IPS-NIHi7 (cell line): ENCODE data around the gene EPHA10.

Experiments used
- DNase-seq: peaks from one replicate; pipeline ENCODE4 v3.0.0; 2012; ENCODE audit warnings: mixed read lengths; ENCODE audit errors: extremely low spot score

The EPHA10 gene

DNA sequence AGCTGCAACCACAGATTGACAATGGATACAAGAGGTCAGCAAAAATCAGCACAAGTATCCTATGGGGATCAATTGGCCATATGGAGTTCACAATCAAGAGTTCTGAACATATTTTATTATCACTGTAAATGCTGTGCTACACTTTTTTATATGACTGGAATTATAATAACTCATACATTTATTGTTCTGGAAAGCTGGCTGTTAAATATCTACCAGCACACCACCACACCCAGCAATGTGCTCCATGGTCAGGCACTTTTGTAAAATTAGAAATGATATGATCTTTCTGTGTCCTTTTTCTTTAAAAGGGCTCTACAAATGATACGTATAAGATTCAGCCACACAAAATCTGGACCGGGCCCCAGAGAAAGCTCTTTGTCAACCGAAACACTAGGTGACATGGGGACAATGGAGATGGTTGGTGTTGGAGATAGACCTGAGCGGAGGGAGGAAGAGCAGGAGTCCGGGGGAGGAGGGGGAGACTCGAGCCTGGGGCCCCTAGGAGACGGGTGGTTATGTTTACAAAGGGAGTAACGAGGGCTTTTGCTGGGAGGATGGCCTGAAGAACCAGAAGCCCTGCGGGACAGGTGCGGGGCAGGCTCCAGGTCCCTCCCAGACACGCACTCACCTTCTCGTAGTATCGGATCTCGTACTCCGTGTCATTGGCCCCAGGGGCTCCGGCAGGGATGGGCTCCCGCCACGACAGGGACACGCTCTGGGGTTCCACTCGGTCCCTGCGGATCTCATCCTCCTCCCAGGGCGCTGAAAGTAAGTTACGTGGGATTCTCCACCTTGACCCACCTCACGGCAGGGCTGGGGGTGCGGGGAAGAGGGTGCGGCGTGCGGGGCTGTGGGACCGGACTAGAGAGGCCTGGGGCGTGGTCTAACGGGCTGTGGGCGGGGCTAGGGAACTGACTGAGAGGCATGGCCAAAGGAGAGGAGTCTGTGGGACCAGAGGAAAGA lies 30.0 kb downstream of the EPHA10 start:
- peak; percentile 88 for DNase-seq

DNA sequence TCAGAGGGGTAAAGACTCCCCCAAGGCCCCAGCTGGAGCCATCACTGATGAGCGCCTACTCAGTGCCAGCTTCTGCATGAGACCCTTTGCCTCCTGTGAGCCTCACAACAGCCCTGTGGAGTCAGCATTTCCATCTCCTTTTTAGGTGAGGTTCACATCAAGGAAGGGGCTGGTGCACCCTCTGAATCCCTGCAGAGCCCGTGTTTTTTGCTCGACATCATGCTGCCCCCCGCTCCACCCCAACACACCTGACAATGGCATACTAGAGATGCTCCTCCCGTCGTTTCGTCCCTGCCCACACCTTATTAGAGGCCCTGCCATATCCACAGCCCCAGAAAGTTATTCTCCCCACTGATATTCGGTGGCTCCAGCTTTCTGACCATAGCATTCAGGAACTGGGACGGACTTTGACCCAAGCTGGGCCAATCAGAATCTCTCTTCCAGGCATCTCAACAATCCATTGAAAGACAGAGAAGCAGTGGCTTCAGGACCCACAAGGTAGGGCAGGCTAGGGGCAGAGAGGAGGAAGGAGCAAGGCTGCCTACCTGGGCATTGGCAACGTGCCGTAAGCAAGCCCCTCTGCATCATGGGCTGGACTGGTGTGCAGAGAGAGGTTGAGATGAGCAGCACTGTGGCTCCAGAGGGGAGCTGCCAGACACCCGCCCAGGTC lies 32.7 kb downstream of the EPHA10 start:
- DNase-seq: no peak

DNA sequence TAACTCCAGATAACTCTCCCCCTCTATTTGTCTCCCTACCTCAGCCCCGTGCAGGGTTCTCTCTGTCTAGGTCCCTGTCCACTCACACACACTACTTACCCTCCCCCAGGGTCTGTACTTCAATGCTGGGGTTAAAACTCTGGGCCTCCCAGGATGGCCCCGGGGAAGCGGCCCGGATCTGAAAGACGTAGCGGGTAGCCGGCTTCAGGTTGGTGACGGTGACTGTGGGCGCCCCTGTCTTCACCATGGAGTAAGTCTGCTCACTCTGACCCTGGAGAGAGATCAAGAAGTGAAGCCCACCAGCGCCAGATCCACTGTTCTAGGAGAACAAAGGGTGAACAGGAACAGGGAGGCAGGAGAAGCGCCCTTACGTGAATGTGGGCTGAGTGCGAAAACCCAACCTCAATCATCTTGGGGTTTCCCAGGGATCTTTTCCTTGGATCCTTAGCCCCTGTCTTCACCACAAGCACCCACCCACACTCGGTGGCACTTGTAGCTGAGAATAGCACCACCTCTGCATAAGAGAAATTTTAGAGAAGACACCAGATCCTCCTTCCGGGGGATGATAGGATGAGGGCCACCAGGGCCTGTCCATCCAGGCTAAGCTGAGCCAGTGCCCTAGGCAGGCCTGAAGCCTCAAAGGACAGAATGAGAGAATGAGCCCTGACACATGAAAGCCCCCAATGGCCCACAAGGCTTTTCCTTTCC lies 33.5 kb downstream of the EPHA10 start:
- DNase-seq: no peak

DNA sequence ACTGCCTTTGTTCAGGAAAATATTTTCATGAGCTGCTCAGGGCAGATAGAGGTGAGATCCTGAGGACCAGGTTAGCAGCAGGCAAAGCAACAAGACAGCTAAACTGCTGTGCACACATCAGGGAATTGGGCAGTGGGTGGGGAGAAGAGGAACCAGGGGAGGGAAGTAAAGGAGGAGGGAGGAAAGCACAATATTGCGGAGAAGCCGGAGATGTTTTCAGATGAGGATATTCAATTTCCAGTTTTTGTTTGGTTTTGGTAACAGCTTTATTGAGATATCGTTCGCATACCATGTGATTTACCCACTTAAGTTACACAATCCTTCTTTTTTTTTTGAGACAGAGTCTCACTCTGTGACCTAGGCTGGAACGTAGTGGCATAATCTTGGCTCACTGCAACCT lies 34.5 kb downstream of the EPHA10 start:
- no peak for DNase-seq

DNA sequence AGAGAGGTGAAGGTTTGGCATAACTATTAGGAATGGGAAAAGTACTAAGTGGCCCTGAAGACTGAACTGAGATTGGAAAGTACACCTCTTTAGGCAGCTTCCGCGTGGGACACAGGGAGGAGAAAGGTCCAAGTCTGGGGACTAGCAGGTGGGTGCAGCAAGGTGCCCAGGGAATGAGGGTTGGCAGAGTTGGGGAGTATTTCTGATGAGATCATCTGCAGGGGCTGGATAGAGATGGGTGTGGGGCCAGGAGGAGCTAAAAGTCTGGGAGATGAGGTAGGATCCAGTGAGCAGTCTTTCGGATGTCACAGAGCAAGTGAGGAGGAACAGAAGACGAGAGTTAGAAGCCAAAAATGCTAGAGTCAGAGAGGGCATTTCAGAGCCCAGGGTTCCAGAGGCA lies 36.5 kb downstream of the EPHA10 start:
- no peak for DNase-seq

DNA sequence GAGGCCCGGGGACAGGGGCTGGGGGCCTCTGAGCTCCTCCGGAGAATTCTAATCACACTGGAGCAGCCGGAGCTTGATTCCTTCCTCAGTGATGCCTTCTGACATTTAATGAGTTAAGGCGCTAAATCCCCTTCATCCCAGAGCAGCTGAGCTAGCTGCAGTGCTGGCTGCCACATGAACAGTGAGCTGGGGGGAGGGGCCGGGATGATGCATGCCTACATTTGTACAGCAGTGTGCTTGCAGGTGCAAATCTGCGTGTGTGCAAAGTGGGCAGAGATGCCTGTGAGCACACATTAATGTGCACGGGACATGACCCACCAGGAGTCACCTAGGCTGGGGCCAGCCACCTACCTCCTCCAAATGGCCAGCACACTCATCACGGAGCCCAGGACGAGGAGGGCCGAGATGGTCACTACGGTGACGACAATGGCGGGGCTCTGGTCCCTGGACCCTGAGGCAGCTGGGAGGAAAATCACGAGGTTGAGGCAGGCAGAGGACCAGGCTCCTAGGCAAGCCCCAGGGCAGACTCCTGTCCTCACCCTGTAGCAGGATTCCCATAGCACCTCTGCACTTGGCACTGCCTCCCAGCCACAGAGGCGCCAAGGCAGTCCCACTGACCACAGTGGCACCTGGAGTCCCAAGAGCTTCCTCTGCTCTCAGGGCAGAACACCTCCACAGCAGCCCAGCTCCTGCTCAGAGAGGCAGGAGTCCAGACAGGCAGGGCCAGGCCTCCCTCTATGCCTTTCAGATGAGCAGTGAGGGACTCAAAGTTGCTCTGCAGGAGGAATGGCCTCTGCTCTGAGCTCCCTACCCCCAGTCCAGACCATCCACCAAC lies 38.0 kb downstream of the EPHA10 start:
- DNase-seq: no peak

DNA sequence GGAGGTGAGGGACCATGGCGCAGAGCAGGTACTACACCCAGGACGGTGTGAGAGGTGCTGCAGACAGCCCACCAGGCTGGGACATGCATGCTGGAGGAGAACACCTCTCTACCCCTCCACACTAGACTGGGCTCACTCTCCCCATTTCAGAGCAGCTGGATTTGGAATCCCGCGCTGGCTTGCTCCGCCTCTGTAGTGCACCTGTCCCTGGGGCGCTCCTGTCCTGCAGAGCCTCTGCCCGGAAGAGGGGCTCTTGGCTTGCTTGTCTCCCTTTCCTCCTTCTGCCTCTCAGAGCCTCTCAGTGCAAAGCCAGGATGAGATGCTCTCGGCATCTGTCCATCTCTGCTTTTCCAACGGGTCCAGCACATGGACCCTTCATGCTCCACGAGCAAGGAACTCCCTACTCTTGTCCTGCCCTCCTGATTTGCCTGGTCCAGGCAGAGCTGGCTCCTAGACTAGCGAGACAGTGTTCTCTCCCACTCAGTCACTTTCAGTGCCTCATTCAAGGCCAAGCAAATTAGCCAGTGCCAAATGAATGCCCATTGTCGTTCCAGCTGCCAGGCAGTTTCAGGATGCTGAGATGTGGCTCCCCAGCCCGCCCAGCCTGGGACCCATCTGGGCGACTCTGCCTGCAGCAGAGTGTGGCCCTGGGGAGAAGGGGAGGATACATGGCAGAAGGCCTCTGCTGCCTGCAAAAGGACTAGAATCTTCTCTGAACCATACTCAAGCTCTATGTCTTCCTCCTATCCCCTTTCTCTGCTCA lies 38.9 kb downstream of the EPHA10 start:
- no peak for DNase-seq

DNA sequence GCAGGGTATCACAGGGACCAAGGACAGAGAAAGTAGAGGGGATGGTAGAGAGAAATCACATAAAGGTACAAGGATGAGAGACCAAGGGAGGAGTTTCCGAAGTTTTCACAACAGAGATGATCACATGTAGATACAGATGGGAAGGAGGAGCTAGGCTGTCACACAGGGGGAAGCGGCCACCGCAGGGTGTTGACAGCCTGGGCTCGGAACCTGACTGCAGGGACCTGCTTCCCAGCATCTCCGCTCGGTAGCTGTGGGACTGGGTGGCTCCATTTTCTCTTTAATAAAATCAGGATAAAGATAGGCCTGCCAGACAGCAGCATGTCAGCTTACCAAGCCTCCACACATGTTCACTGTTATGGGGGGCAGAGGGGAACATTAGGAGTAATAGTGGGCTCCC lies 40.3 kb downstream of the EPHA10 start:
- no peak for DNase-seq

DNA sequence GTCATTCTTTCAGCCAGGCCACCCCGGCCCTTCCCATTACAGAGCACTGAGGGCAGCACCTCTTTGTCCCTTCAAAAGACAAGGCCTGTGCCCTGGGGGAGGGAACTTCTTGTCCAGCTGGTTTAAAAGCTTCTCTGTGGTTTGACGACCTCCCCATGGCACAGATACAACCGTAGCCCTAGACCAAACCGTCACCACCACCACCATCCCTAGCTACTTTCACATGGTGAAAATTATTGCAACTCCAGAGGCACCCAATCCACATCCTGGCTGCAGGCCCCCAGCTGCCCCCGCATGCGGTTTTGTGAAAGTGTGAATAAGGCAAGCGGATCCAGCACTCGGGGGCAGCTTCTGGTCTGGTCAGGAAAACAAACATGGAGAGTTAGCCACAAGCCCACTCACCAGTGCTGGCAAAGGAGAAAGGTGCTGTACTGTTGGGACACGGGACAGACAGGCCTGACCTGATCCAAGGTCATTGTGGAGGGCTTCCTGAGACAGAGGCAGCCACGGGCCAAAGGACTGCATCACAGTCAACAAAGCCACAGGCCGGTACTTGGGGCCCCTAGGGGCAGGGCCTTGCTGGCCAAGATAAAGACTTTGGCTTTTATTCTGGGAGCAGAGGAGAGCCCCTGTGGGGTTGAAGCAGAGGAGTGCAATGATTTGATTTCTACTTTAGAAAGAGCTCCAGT lies 41.4 kb downstream of the EPHA10 start:
- no peak for DNase-seq

DNA sequence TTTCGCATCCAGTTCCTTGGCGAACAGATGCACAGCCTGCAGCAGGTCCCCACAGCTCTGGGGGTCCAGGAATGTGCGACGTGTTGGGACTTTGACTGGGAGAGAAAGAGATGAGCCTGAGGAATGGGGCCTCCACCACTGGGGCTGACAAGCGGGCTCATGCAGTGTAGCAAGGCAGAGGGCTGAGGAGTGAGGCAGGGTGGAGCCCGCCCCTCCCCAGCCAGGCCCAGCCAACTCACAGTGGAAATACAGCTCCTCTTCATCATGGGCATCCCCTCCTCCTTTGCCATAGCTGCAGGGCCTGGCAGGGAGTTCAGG lies 41.9 kb downstream of the EPHA10 start:
- DNase-seq: no peak

DNA sequence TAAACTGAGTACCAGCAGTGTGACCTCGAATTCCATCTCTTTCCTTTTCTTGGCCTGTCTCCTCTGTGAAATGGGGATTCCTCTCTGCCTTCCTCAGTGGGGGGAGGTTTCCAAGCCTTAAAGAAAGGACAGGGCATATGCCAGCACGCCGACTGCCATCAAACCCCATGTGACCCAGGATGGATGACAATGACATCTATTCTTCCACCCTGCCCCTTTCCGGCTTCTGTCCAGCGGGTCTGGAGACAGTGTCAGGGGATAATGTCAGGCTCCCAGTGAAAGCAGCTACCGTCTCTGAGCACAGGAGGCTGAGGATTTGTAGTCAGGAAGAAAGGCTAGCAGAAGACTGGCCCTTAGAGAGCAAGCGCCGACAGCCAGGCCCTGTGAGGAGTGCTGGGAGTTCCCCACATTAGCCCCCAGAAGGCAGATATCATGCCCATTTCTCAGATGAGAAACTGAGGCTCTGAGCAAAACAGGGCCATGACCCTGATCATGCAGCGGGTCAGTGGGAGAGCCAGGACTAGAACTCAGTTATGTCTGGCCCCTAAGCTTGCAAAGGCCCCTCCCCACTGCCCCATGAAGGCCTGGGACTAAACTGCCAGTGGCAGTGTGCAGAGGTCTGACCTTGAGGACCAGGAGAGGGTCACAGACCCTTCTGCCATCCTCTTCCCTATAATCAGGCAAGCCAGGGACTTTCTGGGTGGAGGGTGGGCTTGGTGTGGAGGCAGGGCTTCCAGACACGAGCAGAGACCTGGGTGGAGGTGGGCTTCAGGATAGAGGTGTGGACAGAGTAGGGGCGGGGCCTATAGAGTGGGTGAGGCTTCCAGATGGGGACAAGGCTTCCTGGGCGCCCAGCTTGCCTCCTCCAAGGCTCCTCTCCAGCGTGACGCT lies 42.5 kb downstream of the EPHA10 start:
- DNase-seq: no peak

DNA sequence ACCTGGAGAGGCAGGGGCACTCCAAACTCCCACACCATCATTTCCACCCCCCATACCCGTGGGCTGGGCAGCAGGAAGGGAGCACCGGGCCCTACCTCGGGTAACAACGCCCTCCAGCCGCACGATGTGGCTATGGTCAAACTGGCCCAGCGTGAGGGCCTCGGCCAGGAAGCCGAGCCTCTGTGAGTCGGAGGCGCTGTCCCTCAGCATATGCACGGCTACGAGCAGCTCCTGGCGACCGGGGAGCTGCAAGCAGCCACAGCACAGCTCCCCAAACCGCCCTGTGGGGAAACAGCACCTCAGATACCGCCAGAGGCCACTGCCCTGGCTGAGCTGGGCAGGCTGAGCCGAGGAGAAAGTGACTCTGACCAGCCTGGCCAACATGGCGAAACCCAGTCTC lies 43.4 kb downstream of the EPHA10 start:
- no peak for DNase-seq

DNA sequence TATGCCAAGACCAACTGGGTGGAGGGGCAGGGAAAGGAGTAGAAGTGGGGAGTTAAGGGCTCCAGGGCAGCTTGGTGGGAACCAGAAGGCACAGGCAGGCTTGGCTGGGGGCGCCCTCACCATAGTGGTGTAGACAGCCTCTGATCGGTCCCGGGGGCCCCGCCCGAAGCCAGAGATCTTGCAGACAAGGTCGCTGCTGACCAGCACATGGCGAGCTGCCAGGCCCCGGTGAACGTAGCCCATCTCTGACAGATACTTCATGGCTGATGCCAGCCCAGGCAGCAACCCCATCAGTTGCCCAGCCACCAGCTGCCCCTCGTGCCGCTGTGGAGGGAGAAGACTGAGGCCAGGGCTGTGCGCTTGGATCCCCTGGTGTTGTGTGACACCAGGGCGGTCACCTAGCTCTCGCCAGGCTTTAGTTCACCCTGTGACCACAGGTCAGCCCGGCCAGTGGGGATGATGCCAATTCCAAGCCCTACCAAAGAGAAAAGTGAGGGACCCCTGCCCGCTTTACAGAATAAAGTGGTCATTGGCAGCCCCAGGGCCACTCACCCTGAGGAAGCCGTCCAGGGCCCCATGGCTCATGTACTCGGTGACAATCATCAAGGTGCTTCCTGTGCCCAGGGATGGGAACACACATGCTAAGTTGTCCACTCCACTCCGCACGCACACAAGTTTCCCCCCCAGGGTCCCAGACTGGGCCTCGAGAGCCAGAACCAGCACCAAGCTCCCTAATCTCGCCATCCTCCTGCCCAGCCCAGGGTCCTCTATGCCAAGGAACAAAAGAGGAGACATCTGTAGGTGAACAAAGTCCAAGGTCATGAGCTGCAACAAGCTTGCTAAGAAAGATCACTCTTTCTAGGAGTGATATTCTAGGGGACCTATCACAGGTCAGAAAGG lies 44.4 kb downstream of the EPHA10 start:
- no peak for DNase-seq

DNA sequence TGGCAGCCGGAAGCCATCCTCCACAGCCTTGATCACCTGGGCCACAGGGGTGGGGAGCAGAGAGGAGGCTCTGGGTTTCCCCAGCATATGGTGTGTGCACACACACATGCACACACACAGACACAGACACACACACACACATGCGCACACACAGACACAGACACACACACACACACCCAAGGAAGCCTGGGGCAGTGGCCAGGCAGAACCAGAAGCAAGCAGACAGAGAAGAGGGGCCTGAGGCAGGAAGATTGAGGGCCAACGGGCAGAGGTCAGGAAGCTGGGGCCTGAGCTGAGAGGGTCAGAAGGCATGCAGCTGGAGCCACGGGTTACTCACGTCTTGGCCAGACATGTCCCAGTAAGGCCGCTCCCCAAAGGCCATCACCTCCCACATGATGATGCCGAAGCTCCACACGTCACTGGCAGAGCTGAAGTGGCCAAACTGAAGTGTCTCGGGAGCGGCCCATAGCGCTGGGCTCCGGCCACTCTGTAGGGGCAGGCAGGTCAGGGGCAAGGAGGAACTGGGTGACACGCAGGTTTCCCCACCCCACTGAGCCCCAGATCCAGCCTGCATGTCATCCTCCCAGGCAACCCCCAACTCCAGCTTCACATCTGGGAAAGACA lies 45.2 kb downstream of the EPHA10 start:
- DNase-seq: no peak

DNA sequence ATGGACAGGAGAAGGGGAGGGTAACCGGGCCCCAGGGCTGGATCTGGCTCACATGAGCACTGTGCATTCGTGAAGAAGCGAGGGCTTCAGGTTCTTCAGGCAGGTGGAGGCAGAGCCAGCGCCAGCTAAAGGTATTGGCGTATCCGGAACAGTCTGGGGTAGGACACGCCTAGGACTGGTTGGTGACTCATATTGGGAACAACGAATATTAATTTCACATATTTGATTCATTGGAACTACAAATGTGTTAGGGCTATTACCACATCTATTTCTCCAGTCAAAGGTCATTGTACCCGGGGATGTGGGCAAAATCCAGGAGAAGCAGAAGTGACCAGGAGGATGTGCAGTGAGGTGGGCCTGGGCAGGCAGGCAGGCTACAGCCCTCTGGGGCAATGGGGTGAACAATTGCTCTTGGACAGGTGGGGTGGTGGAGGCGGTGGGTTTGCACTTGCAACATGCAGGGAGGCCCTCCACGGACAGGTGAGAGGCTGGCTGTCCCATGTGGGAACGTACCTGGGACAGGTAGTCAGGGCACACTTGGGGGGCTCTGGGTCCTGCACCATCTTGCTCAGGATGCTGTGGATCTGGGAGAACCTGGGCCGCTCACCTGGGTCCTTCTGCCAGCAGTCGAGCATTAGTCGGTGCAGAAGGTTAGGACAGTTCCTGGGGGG lies 45.9 kb downstream of the EPHA10 start:
- DNase-seq: no peak

DNA sequence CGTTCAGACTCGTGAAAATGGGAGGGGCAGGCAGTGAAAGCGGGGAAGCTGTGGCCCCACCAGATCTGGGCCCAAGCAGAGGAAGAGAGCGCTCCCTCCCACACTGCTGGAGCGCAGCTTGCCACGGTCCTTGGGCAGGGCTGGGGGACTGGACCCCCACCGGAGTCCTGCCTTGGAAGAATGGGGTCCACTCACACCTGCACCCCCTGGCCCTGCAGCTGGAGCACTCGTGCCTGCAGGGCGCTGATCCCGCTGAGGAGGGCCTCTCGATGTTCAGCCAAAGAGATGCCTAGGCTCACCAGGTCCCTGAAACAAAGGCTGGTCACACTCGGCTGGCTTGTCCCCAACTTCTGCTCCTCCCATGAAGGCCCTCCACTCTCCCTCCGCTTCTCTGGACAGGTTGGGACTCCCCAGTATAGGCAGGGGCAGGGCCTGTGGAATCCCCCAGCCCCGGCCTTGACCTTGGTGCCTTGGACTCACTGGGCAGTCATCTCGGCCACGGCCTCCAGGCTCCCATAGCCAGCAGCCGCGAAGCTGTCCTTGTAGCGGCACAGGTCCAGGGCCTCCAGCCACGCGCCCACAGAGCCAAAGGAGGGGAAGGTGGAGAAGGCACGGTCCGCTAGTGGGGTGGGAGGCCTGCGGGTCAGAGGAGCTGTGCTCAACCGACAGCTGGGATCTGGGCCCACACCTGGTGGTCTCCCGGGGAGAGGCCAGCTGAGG lies 46.6 kb downstream of the EPHA10 start:
- DNase-seq: no peak

DNA sequence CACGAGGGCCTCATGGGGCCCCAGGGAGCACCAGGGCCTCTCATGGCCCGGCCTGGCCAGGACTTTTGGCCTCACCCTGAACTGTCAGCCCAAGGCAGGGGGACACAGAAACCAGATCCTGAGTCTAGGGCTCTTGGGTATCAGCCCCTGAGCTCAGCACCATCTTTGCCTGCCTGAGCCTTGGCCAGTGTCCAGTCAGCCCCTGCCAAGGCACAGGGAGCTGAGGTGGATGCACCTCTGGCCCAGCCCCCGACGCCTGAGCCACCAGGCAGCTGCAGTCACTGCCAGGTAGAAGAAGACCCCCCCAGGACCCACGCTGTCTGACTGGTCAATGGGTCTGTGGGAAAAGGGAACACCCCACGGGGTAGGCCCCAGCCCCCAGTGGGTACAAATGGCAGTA lies 47.3 kb downstream of the EPHA10 start:
- DNase-seq: no peak
